Stimulated activated CD4-positive, alpha-beta T cell treated with anti-CD3 and anti-CD28 coated beads, Interleukin-1b, Interleukin-23, amount 100 ng/mL, for 4 hours (primary cell): ENCODE results near the gene CLECL1.
A peak's percentile ranks its signal among the peaks of the same experiment; 100 is the strongest.
"Not testable (repeated sequence)": the region's sequence is repeated elsewhere in the genome, so short reads cannot be mapped to it uniquely, and the experiment has no call there.

Experiments used
- DNase-seq, 2 donors: peaks; one replicate each; pipeline ENCODE4 v3.0.0-alpha.2; 2020; ENCODE audit warnings: low read depth in 2 of 2

Gene CLECL1

GRCh38 chr12:9719790-9720189 is 13.1 kb downstream of the CLECL1 start:
- DNase-seq = no peak

- no peak for DNase-seq
Observed at GRCh38 chr12:9718968-9719367, 13.9 kb downstream of the CLECL1 start.

GRCh38 chr12:9717070-9717925 is 15.6 kb downstream of the CLECL1 start:
- DNase-seq = no peak

GRCh38 chr12:9713032-9713558 is 19.8 kb downstream of the CLECL1 start:
- DNase-seq = not testable (repeated sequence)

- no peak for DNase-seq
Observed at GRCh38 chr12:9711664-9712063, 21.2 kb downstream of the CLECL1 start.

- DNase-seq = no peak
Observed at GRCh38 chr12:9710584-9711375, 22.1 kb downstream of the CLECL1 start.

GRCh38 chr12:9708853-9709252 is 24.0 kb downstream of the CLECL1 start:
- no peak for DNase-seq

- peak; percentile 45 to 57 for DNase-seq
Observed at GRCh38 chr12:9707864-9708808, 24.8 kb downstream of the CLECL1 start.

GRCh38 chr12:9707356-9707755 is 25.5 kb downstream of the CLECL1 start:
- no peak for DNase-seq

GRCh38 chr12:9706086-9706685 is 26.7 kb downstream of the CLECL1 start:
- no peak for DNase-seq

GRCh38 chr12:9704561-9704960 is 28.3 kb downstream of the CLECL1 start:
- not testable (repeated sequence) for DNase-seq

GRCh38 chr12:9702255-9702654 is 30.6 kb downstream of the CLECL1 start:
- DNase-seq = no peak

- DNase-seq = no peak
Observed at GRCh38 chr12:9701380-9702154, 31.3 kb downstream of the CLECL1 start.

- DNase-seq = no peak
Observed at GRCh38 chr12:9700606-9700956, 32.3 kb downstream of the CLECL1 start.

GRCh38 chr12:9699898-9700605 is 32.8 kb downstream of the CLECL1 start:
- DNase-seq = no peak

GRCh38 chr12:9699269-9699897 is 33.5 kb downstream of the CLECL1 start:
- DNase-seq = no peak

GRCh38 chr12:9698681-9699080 is 34.2 kb downstream of the CLECL1 start:
- no peak for DNase-seq

- DNase-seq = no peak
Observed at GRCh38 chr12:9697619-9698018, 35.3 kb downstream of the CLECL1 start.

- DNase-seq = not testable (repeated sequence)
Observed at GRCh38 chr12:9695661-9696060, 37.2 kb downstream of the CLECL1 start.
